ENCODE measurements around the gene ERFE.

GRCh38 chr2:238123991-238124470 is 34.7 kb upstream of the ERFE start:
- TF ChIP-seq IRF1 (CRISPR knock-in tag; IDR thresholded peaks at IDR 0.05) (no peak), TEAD1 (CRISPR knock-in tag; IDR thresholded peaks at IDR 0.05) (no peak), GABPB1 (CRISPR knock-in tag; IDR thresholded peaks at IDR 0.05) (no peak), CTCF (IDR thresholded peaks at IDR 0.05) (no peak), FOXJ3 (CRISPR knock-in tag; IDR thresholded peaks at IDR 0.05; ENCODE audit: borderline replicate concordance) (no peak), E2F4 (CRISPR knock-in tag; IDR thresholded peaks at IDR 0.05; ENCODE audit: borderline replicate concordance, low read depth) (no peak), ZNF423 (CRISPR knock-in tag; IDR thresholded peaks at IDR 0.05) (no peak)

All from WTC11 (cell line).